Gastrocnemius medialis (tissue), 4 donors: ENCODE results near the gene MYO1E.

Experiments
- CTCF ChIP-seq, 5 experiments: fragments of 450-650 bp in 3 of 5; fragments of 200-600 bp in 2 of 5; sonication (generic) in 2 of 5; IDR thresholded peaks in 4 of 5; conservative IDR thresholded peaks in 1 of 5; 1 replicate in 4 of 5; 2 replicates in 1 of 5; pipeline ENCODE4 v1.5.1; 2016 to 2019; ENCODE audit warnings: antibody characterized with exemption in 5 of 5, mild to moderate bottlenecking in 3 of 5, moderate library complexity in 3 of 5
- POLR2A ChIP-seq, 2 donors: fragments of 450-650 bp; IDR thresholded peaks; one replicate each; pipeline ENCODE4 v1.6.1; 2017; ENCODE audit warnings: antibody characterized with exemption in 2 of 2, mild to moderate bottlenecking in 2 of 2, moderate library complexity in 2 of 2

GRCh38 chr15:59401824-59402569 lies 29.3 kb upstream of the MYO1E start:
- TF ChIP-seq POLR2A (IDR thresholded peaks at IDR 0.05), result no peak
- no peak for TF ChIP-seq CTCF (IDR thresholded peaks at IDR 0.05 in 4 of 5, conservative IDR thresholded peaks at IDR 0.05 in 1 of 5)
